H9 (cell line): ENCODE results near the gene KLHL1. TPM values are rescaled to one million over a fixed set of nuclear protein-coding genes. Genes with fewer than 3 reads are reported as not detected.
A peak's percentile ranks its signal among the peaks of the same experiment; 100 is the strongest.
"Not testable (repeated sequence)": the region's sequence is repeated elsewhere in the genome, so short reads cannot be mapped to it uniquely, and the experiment has no call there.

Source experiments
- DNase-seq: peaks from one replicate; pipeline ENCODE4 v3.0.0-alpha.2; 2017
- H2AFZ ChIP-seq: one replicate; pipeline ENCODE4 v1.6.1; 2013; ENCODE audit warnings: mild to moderate bottlenecking, low read length, control low read depth, moderate library complexity
- H2AK5ac ChIP-seq: 2 replicates; pipeline ENCODE4 v1.6.1; 2013; ENCODE audit warnings: low read length, control low read depth, mixed read lengths; ENCODE audit not compliant: insufficient read length
- H2BK120ac ChIP-seq: one replicate; pipeline ENCODE4 v1.6.1; 2013; ENCODE audit warnings: low read depth, mild to moderate bottlenecking, low read length, control low read depth, inconsistent platforms; ENCODE audit not compliant: poor library complexity, severe bottlenecking
- H2BK12ac ChIP-seq: 2 replicates; pipeline ENCODE4 v1.6.1; 2013; ENCODE audit warnings: low read length, control low read depth, mixed read lengths, low read depth; ENCODE audit not compliant: insufficient read length
- H2BK15ac ChIP-seq: 2 replicates; pipeline ENCODE4 v1.6.1; 2013; ENCODE audit warnings: low read depth, low read length, control low read depth
- H2BK20ac ChIP-seq: one replicate; pipeline ENCODE4 v1.6.1; 2013; ENCODE audit warnings: low read depth, mild to moderate bottlenecking, low read length, control low read depth, inconsistent platforms; ENCODE audit not compliant: poor library complexity, severe bottlenecking
- H2BK5ac ChIP-seq: 2 replicates; pipeline ENCODE4 v1.6.1; 2013; ENCODE audit warnings: low read length, control low read depth, mixed read lengths; ENCODE audit not compliant: insufficient read length
- H3K14ac ChIP-seq: 2 replicates; pipeline ENCODE4 v1.6.1; 2013; ENCODE audit warnings: low read length, control low read depth; ENCODE audit not compliant: insufficient read depth
- H3K18ac ChIP-seq: 2 replicates; pipeline ENCODE4 v1.6.1; 2013; ENCODE audit warnings: low read depth, mild to moderate bottlenecking, mixed read lengths, low read length, control low read depth; ENCODE audit not compliant: insufficient read length
- H3K23ac ChIP-seq: 2 replicates; pipeline ENCODE4 v1.6.1; 2013; ENCODE audit warnings: low read length, control low read depth, mixed read lengths, low read depth; ENCODE audit not compliant: insufficient read length
- H3K23me2 ChIP-seq: 2 replicates; pipeline ENCODE4 v1.6.1; 2013; ENCODE audit warnings: low read depth, mild to moderate bottlenecking, mixed read lengths, low read length, control low read depth; ENCODE audit not compliant: insufficient read length, poor library complexity, severe bottlenecking
- H3K27ac ChIP-seq: 2 replicates; pipeline ENCODE4 v1.5.1; 2013; ENCODE audit warnings: low read length, control low read depth, mixed read lengths, low read depth; ENCODE audit not compliant: insufficient read length
- H3K27me3 ChIP-seq: 2 replicates; pipeline ENCODE4 v1.6.1; 2013; ENCODE audit warnings: low read length, control low read depth, inconsistent platforms; ENCODE audit not compliant: insufficient read depth
- H3K4ac ChIP-seq: 2 replicates; pipeline ENCODE4 v1.6.1; 2013; ENCODE audit warnings: low read depth, mild to moderate bottlenecking, control low read depth, inconsistent platforms, low read length, moderate library complexity
- H3K4me1 ChIP-seq: 2 replicates; pipeline ENCODE4 v1.6.1; 2013; ENCODE audit warnings: low read length, control low read depth, inconsistent platforms; ENCODE audit not compliant: insufficient read depth
- H3K4me2 ChIP-seq: 2 replicates; pipeline ENCODE4 v1.6.1; 2013; ENCODE audit warnings: low read length, control low read depth, mixed read lengths; ENCODE audit not compliant: insufficient read length, insufficient read depth
- H3K56ac ChIP-seq: 2 replicates; pipeline ENCODE4 v1.6.1; 2013; ENCODE audit warnings: low read depth, mild to moderate bottlenecking, mixed read lengths, low read length, control low read depth; ENCODE audit not compliant: insufficient read length
- H3K79me1 ChIP-seq: 2 replicates; pipeline ENCODE4 v1.6.1; 2013; ENCODE audit warnings: low read depth, mild to moderate bottlenecking, moderate library complexity, low read length, control low read depth, inconsistent platforms; ENCODE audit not compliant: insufficient read depth, poor library complexity, severe bottlenecking
- H3K79me2 ChIP-seq: 2 replicates; pipeline ENCODE4 v1.6.1; 2013; ENCODE audit warnings: low read length, control low read depth, inconsistent platforms; ENCODE audit not compliant: insufficient read depth
- H3K9ac ChIP-seq: 2 replicates; pipeline ENCODE4 v1.6.1; 2013; ENCODE audit warnings: low read length, control low read depth, mixed read lengths; ENCODE audit not compliant: insufficient read length; ENCODE audit errors: extremely low read depth
- H3K9me3 ChIP-seq: one replicate; pipeline ENCODE4 v1.6.1; 2013; ENCODE audit warnings: low read depth, low read length, inconsistent platforms; ENCODE audit not compliant: control insufficient read depth
- H3T11ph ChIP-seq: one replicate; pipeline ENCODE4 v1.6.1; 2013; ENCODE audit warnings: mild to moderate bottlenecking, low read length, control low read depth, inconsistent platforms
- H4K20me1 ChIP-seq: one replicate; pipeline ENCODE4 v1.6.1; 2013; ENCODE audit not compliant: control insufficient read depth, insufficient read length, insufficient read depth
- H4K5ac ChIP-seq: 2 replicates; pipeline ENCODE4 v1.6.1; 2013; ENCODE audit warnings: low read depth, mild to moderate bottlenecking, mixed read lengths, low read length, control low read depth; ENCODE audit not compliant: insufficient read length
- H4K8ac ChIP-seq: replicated peaks from 2 replicates; pipeline ENCODE4 v1.6.1; 2013; ENCODE audit warnings: low read length, control low read depth, mixed read lengths, low read depth; ENCODE audit not compliant: insufficient read length
- H4K91ac ChIP-seq: 2 replicates; pipeline ENCODE4 v1.6.1; 2013; ENCODE audit warnings: low read depth, mild to moderate bottlenecking, moderate library complexity, mixed read lengths, low read length, control low read depth; ENCODE audit not compliant: insufficient read length
- H3K27ac Mint-ChIP-seq, 3 experiments: 2 replicates in 2 of 3; 3 replicates in 1 of 3; pipeline ENCODE4 v1.8.0; 2020 to 2021; ENCODE audit warnings: mixed read lengths in 3 of 3, mild to moderate bottlenecking in 1 of 3, moderate library complexity in 1 of 3
- H3K27me3 Mint-ChIP-seq: 2 replicates; pipeline ENCODE4 v1.8.0; 2021; ENCODE audit warnings: low read depth, mild to moderate bottlenecking, moderate library complexity, mixed read lengths
- H3K36me3 Mint-ChIP-seq, 3 experiments: 2 replicates in 2 of 3; 3 replicates in 1 of 3; pipeline ENCODE4 v1.8.0; 2020 to 2021; ENCODE audit warnings: low read depth in 3 of 3, mixed read lengths in 3 of 3; ENCODE audit not compliant: insufficient read depth in 1 of 3
- H3K4me1 Mint-ChIP-seq, 2 experiments: 2 replicates each; pipeline ENCODE4 v1.8.0; 2020; ENCODE audit warnings: mixed read lengths in 2 of 2
- H3K4me3 Mint-ChIP-seq, 2 experiments: 2 replicates in 1 of 2; 3 replicates in 1 of 2; pipeline ENCODE4 v1.8.0; 2020 to 2021; ENCODE audit warnings: mild to moderate bottlenecking in 2 of 2, mixed read lengths in 2 of 2, moderate library complexity in 1 of 2
- H3K9me3 Mint-ChIP-seq, 2 experiments: 2 replicates in 1 of 2; 3 replicates in 1 of 2; pipeline ENCODE4 v1.8.0; 2020; ENCODE audit warnings: mild to moderate bottlenecking in 2 of 2, mixed read lengths in 2 of 2, moderate library complexity in 1 of 2
- WGBS: extraction: QIAGEN DNeasy Blood & Tissue Kit; methylation state at CpG from one replicate; pipeline ENCODE4 v1.1.7; 2013; ENCODE audit warnings: missing lambda C conversion rate, low lambda C conversion rate, mixed read lengths; ENCODE audit not compliant: insufficient read length; ENCODE audit errors: extremely low coverage; 5-methylcytosine and 5-hydroxymethylcytosine counted together
- long read RNA-seq: library from polyadenylated mRNA; unstranded; transcript quantifications from one replicate; pipeline ENCODE4 v2.0.0, GENCODE V29; 2020
- total RNA-seq: library from RNA; stranded (reverse); gene quantifications from 2 replicates; pipeline ENCODE4 v1.2.1, GENCODE V29; 2021
- TF ChIP-seq, protein P1 (sequence below): fragments of 200-600 bp; sonication (generic); conservative IDR thresholded peaks from 3 replicates; pipeline ENCODE4 v1.8.0; 2021; ENCODE audit warnings: antibody characterized with exemption, mild to moderate bottlenecking

The KLHL1 gene, protein sequence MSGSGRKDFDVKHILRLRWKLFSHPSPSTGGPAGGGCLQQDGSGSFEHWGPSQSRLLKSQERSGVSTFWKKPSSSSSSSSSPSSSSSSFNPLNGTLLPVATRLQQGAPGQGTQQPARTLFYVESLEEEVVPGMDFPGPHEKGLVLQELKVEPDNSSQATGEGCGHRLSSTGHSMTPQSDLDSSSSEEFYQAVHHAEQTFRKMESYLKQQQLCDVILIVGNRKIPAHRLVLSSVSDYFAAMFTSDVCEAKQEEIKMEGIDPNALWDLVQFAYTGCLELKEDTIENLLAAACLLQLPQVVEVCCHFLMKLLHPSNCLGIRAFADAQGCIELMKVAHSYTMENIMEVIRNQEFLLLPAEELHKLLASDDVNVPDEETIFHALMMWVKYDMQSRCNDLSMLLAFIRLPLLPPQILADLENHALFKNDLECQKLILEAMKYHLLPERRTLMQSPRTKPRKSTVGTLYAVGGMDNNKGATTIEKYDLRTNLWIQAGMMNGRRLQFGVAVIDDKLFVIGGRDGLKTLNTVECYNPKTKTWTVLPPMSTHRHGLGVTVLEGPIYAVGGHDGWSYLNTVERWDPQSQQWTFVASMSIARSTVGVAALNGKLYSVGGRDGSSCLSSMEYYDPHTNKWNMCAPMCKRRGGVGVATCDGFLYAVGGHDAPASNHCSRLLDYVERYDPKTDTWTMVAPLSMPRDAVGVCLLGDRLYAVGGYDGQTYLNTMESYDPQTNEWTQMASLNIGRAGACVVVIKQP
- total RNA-seq, result not detected in 2 replicates
- long read RNA-seq, result 0 reads

DNA sequence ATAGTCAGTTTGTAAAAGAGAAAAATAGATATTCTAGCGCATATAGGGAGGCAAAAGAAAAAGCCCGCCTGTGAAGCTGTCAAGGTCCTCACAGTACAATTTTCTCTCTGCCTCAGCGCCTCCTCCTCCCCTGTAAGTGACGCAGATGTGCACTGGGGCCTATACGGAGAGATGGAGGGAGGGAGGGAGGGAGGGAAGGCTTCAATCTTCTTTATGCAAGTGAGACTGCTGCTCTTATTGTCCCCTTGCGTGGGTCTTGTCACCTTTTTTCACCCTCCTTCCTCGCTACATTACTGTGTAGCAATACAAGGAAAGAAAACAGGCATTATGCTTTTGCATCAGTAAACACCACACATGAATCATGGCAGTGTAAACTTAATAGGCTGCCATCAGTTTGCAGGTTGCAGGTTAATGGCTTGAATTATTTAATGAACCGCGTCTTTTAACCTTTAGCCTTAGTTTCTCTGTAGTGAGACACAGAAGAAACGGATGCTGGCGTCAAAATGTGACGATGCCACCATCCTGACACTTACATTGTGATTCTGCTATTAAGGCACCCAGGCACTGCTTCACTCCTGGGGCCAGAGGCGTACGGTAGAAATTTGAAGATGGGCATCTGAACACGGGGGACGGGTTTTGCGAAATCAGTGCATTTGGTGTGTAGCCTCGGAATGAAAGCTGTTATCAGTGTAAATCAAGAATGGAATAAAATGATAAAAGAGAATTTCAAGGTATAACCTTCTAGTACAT is at the start of gene KLHL1:
Gene KLHL1 (minus strand): TSS at position 97 of the 750 bp plus-strand sequence. CDS start 753 bp downstream, outside the sequence.
- no peaks in the 10 kb centered on the region for H3K79me2 ChIP-seq
- no peak within 1 kb of the TSS for H3K9ac ChIP-seq
- H3K23ac ChIP-seq, result no peak within 1 kb of the TSS
- no peak within 1 kb of the TSS for H2AFZ ChIP-seq
- peak within 1 kb of the TSS; percentile 60 for H3K4me2 ChIP-seq
- H3K23me2 ChIP-seq, result peaks cover 9% of the 10 kb centered on the region
- Mint-ChIP-seq H3K36me3 (no peaks in the 10 kb centered on the region), H3K27ac (no peak within 1 kb of the TSS), H3K4me3 (peak within 1 kb of the TSS; percentile 61 to 84), H3K4me1 (peaks cover 5 to 7% of the 10 kb centered on the region in 2 experiments), H3K27me3 (peaks cover 42% of the 10 kb centered on the region), H3K9me3 (no peaks in the 10 kb centered on the region)
- no peak within 1 kb of the TSS for H3K27ac ChIP-seq
- no peak within 1 kb of the TSS for H4K5ac ChIP-seq
- H3K14ac ChIP-seq, result no peak within 1 kb of the TSS; the same call in 1 of the 2 replicates
- H3K27me3 ChIP-seq, result peaks cover 23% of the 10 kb centered on the region; the same call in 1 of the 2 replicates
- no peak within 1 kb of the TSS for H2AK5ac ChIP-seq
- no peak within 1 kb of the TSS for H3T11ph ChIP-seq
- WGBS, result no CpG with 5 or more reads among the region's 18 CpGs
- no peak within 1 kb of the TSS for H2BK20ac ChIP-seq
- TF ChIP-seq, protein P1, sequence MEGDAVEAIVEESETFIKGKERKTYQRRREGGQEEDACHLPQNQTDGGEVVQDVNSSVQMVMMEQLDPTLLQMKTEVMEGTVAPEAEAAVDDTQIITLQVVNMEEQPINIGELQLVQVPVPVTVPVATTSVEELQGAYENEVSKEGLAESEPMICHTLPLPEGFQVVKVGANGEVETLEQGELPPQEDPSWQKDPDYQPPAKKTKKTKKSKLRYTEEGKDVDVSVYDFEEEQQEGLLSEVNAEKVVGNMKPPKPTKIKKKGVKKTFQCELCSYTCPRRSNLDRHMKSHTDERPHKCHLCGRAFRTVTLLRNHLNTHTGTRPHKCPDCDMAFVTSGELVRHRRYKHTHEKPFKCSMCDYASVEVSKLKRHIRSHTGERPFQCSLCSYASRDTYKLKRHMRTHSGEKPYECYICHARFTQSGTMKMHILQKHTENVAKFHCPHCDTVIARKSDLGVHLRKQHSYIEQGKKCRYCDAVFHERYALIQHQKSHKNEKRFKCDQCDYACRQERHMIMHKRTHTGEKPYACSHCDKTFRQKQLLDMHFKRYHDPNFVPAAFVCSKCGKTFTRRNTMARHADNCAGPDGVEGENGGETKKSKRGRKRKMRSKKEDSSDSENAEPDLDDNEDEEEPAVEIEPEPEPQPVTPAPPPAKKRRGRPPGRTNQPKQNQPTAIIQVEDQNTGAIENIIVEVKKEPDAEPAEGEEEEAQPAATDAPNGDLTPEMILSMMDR, result no peak
- no peak within 1 kb of the TSS for H3K18ac ChIP-seq
- H2BK12ac ChIP-seq, result no peak within 1 kb of the TSS
- no peak for DNase-seq
- no peaks in the 10 kb centered on the region for H3K4me1 ChIP-seq
- no peak within 1 kb of the TSS for H3K4ac ChIP-seq
- no peak within 1 kb of the TSS for H4K91ac ChIP-seq
- no peak within 1 kb of the TSS for H2BK120ac ChIP-seq
- no peaks in the 10 kb centered on the region for H3K79me1 ChIP-seq
- no peaks in the 10 kb centered on the region for H3K9me3 ChIP-seq
- no peak within 1 kb of the TSS for H2BK5ac ChIP-seq
- H4K20me1 ChIP-seq, result no peaks in the 10 kb centered on the region
- no peak within 1 kb of the TSS for H4K8ac ChIP-seq
- H2BK15ac ChIP-seq, result no peak within 1 kb of the TSS
- no peak within 1 kb of the TSS for H3K56ac ChIP-seq

DNA sequence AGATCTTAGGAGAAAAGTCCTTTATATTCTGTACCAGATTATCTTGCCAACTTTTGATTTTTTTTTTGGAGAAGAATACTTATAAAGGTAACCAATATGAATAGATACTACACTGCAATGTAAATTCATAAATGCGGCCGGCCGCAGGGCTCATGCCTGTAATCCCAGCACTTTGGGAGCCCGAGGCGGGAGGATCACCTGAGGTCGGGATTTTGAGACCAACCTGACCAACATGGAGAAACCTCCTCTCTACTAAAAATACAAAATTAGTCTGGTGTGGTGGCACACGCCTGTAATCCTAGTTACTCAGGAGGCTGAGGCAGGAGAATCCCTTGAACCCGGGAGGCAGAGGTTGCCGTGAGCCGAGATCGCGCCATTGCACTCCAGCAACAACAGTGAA is 34.4 kb upstream of the KLHL1 start:
- not testable (repeated sequence) for H3K4me1 ChIP-seq, H3K36me3 Mint-ChIP-seq, H2BK5ac ChIP-seq, H3K4me1 Mint-ChIP-seq, H3T11ph ChIP-seq, H3K27me3 ChIP-seq, H3K27ac Mint-ChIP-seq, H3K23ac ChIP-seq, H3K56ac ChIP-seq, H2BK120ac ChIP-seq, H4K91ac ChIP-seq, H3K27ac ChIP-seq, H3K18ac ChIP-seq, H4K5ac ChIP-seq, H3K9ac ChIP-seq, H2BK20ac ChIP-seq, H3K27me3 Mint-ChIP-seq, H4K20me1 ChIP-seq, H2BK12ac ChIP-seq, H3K4me3 Mint-ChIP-seq, H3K79me1 ChIP-seq, H2AFZ ChIP-seq, H4K8ac ChIP-seq, H2BK15ac ChIP-seq, H3K9me3 ChIP-seq, H3K9me3 Mint-ChIP-seq, H3K4ac ChIP-seq, H3K23me2 ChIP-seq, H3K79me2 ChIP-seq, DNase-seq, H3K4me2 ChIP-seq, H2AK5ac ChIP-seq, H3K14ac ChIP-seq
- no CpG with 5 or more reads among the region's 12 CpGs for WGBS
